Breast epithelium (tissue), 4 donors: ENCODE results near the gene HGF. TPM values are rescaled to one million over a fixed set of nuclear protein-coding genes. Genes with fewer than 3 reads are reported as not detected.
"Not testable (repeated sequence)": the region's sequence is repeated elsewhere in the genome, so short reads cannot be mapped to it uniquely, and the experiment has no call there.

Experiments
- DNase-seq, 2 donors: peaks; one replicate each; pipeline ENCODE4 v3.0.0-alpha.2; 2019; ENCODE audit warnings: low spot score in 2 of 2
- H3K27ac ChIP-seq, 2 donors: fragments of 200-600 bp; sonication (generic) in 1 of 2; one replicate each; pipeline ENCODE4 v1.5.1; 2016 to 2019; ENCODE audit warnings: mild to moderate bottlenecking in 1 of 2
- H3K27me3 ChIP-seq, 2 donors: fragments of 200-600 bp; sonication (generic) in 1 of 2; one replicate each; pipeline versions ENCODE4 v1.5.1 to v1.6.0; 2017 to 2019; ENCODE audit warnings: control low read depth in 1 of 2, mild to moderate bottlenecking in 1 of 2
- H3K36me3 ChIP-seq: fragments of 200-600 bp; one replicate; pipeline ENCODE4 v1.5.1; 2019
- H3K4me1 ChIP-seq, 2 donors: fragments of 200-600 bp; sonication (generic); one replicate each; pipeline ENCODE4 v1.5.1; 2016 to 2019; ENCODE audit warnings: control low read depth in 1 of 2
- H3K4me3 ChIP-seq, 3 donors: fragments of 200-600 bp; sonication (generic); 1 replicate in 2 of 3; 2 replicates in 1 of 3; pipeline ENCODE4 v1.5.1; 2016 to 2019; ENCODE audit warnings: mild to moderate bottlenecking in 3 of 3, moderate library complexity in 2 of 3
- H3K9me3 ChIP-seq, 2 donors: fragments of 200-600 bp; sonication (generic) in 1 of 2; one replicate each; pipeline ENCODE4 v1.5.1; 2016 to 2019; ENCODE audit warnings: control low read depth in 1 of 2
- POLR2A ChIP-seq: fragments of 450-650 bp; IDR thresholded peaks from one replicate; pipeline ENCODE4 v1.6.1; 2016; ENCODE audit warnings: antibody characterized with exemption, mild to moderate bottlenecking, moderate library complexity
- POLR2AphosphoS5 ChIP-seq, 3 donors: sonication (generic); formaldehyde crosslinking; IDR thresholded peaks; one replicate each; pipeline ENCODE4 v1.6.1; 2017; ENCODE audit warnings: antibody characterized with exemption in 3 of 3
- intact Hi-C: fragments of 100-400 bp; cut with DNase I; formaldehyde crosslinking; loops from one replicate; pipeline ENCODE4 v1.15.1; 2023; ENCODE audit warnings: low total_unique reads
- total RNA-seq, 3 donors: library from RNA; depleted of rRNA; stranded (reverse); fragments of >200 nt; gene quantifications; one replicate each; pipeline ENCODE4 v1.1.0, GENCODE V29; 2016
- TF ChIP-seq, protein P1 (sequence below), 3 donors: fragments of 450-650 bp; IDR thresholded peaks; one replicate each; pipeline ENCODE4 v1.5.1; 2016 to 2017; ENCODE audit warnings: antibody characterized with exemption in 3 of 3, mild to moderate bottlenecking in 3 of 3, moderate library complexity in 3 of 3

HGF gene
- total RNA-seq: 10 to 100 TPM in 1 of 3 donors, 1 to 10 TPM in 2; 8.5 to 15.7 (median 8.6) TPM

DNA sequence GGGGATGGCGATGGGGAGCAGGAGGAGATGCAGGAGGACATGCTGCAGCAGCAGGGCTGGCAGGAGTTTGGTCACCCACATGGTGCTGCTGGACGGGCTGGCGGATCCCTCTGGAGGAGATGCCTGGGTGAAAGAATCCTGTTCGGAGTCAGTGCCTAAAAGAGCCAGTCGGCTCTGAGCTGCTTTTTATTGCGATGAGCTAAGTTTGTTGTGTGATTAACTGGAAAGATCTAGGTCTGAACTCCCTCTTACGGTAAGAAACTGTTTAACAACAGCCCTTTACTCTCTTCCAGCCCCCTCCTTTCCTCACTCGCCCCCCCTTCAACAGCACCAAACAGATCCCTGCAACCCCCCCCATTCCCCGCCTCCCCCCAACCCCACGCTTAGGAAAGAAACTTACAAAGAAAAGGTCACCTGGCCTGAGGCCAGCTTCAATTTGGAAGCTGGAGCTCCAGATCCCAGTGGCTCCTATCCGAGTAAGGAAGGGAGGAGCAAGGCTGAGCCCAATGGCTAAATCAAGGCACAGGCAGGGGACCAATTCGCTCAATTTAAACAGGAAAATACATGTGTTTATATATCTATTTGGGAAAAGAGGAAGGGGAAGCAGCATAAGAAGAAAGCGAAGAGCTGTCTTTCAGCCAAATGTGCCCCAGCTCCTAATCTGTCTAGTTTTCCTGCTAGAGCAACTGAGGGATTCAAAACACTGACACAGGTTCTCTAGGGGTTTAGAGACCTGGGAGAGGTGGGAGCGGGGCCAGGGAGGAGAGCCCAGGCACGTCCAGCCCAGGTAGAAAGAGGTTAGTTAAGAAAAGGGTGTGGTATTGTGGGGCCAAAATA is at the start of gene HGF:
TSS of gene HGF (minus strand) at position 157 of the 837 bp plus-strand sequence. CDS start at position 81, 76 bp downstream.
- Histone ChIP-seq H3K9me3 (no peaks in the 10 kb centered on the region), H3K4me3 (peak within 1 kb of the TSS; percentile 35 to 63 (median 47)), H3K27ac (peak within 1 kb of the TSS; percentile 5 to 71), H3K27me3 (no peaks in the 10 kb centered on the region), H3K36me3 (no peaks in the 10 kb centered on the region), H3K4me1 (no peaks in the 10 kb centered on the region)
- DNase-seq: peak; percentile 34 to 52
- intact Hi-C loops: no loop called here
- TF ChIP-seq POLR2A (no peak), POLR2AphosphoS5 (IDR thresholded peaks at IDR 0.05) (no peak)
- TF ChIP-seq, protein P1, sequence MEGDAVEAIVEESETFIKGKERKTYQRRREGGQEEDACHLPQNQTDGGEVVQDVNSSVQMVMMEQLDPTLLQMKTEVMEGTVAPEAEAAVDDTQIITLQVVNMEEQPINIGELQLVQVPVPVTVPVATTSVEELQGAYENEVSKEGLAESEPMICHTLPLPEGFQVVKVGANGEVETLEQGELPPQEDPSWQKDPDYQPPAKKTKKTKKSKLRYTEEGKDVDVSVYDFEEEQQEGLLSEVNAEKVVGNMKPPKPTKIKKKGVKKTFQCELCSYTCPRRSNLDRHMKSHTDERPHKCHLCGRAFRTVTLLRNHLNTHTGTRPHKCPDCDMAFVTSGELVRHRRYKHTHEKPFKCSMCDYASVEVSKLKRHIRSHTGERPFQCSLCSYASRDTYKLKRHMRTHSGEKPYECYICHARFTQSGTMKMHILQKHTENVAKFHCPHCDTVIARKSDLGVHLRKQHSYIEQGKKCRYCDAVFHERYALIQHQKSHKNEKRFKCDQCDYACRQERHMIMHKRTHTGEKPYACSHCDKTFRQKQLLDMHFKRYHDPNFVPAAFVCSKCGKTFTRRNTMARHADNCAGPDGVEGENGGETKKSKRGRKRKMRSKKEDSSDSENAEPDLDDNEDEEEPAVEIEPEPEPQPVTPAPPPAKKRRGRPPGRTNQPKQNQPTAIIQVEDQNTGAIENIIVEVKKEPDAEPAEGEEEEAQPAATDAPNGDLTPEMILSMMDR (IDR thresholded peaks at IDR 0.05): no peak

DNA sequence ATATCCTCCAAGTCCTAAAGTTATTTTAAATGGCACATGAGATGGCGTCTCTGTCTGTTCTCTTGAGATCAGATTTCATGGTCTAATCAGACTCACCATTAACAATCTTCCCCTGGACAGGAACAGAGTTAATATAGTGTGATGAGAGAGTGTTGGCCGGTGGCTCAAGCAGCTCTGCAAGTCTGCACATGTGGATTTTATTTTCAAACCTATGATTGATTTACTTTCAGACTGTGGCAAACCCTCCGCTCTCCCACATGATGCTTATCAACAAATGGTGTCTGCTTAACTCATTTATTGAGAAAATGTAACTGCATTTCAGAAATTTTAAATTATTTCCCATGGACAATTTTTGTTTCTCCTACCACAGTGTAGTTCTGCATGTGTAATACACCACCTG is 46.5 kb upstream of the HGF start:
- DNase-seq: no peak
- intact Hi-C loops: loop anchor here (10.0 kb wide), 1 partner anchor 1588 kb away; no protein-coding TSS in a partner anchor
- H3K4me3 ChIP-seq: no peak overlapping the region
- no peaks in the 10 kb centered on the region for H3K9me3 ChIP-seq
- H3K27ac ChIP-seq: no peak overlapping the region
- no peaks in the 10 kb centered on the region for H3K27me3 ChIP-seq
- no peaks in the 10 kb centered on the region for H3K4me1 ChIP-seq
- TF ChIP-seq, protein P1 (IDR thresholded peaks at IDR 0.05): no peak
- no peak for TF ChIP-seq POLR2A
- no peak for TF ChIP-seq POLR2AphosphoS5 (IDR thresholded peaks at IDR 0.05)
- H3K36me3 ChIP-seq: no peaks in the 10 kb centered on the region

- not testable (repeated sequence) for H3K9me3 ChIP-seq, H3K4me1 ChIP-seq, H3K27me3 ChIP-seq, H3K27ac ChIP-seq, H3K36me3 ChIP-seq, H3K4me3 ChIP-seq, DNase-seq
- intact Hi-C loops: loop anchor here (10.0 kb wide), 1 partner anchor 1592 kb away; no protein-coding TSS in a partner anchor
Observed at GRCh38 chr7:81812866-81813476, 43.1 kb upstream of the HGF start.

DNA sequence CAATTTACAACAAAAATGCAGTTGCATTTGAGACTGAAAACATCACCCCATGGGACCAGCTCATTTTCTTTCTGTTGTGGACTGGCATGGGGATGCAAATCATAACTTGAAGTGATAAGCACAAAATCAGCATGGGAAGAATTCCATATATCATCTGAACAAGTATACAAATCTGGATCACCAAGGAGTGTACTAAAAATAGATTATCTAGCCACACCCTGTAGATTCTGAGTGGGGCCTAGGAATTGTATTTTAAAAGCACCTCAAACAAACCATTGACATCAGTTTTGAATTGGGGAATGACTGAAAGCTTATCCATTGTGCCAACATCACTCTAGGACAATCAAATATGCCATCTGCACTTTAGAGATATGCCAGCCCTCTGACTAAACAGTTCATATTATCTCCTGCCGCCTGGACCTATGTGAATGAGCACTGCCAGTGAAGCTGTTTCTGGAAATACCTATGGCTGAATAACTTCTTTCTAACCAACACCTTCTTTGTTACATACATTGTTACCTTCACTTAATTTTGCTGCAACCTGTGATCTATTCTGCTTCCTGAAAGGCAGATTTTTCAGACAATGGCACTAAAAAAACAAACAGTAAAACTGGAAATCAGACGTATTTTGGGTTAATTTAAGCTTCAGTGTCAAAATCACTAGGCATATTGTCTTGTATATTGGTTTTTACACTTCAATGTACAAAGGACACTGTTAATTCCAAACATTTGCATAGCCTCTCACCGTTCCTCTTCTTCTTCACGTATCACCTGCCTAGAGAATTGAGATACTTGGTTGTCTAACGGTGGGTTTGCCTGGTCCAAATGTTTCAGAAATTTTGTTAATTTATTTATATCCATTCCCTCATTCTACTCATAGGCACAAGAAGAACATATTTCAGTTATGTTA is 42.4 kb upstream of the HGF start:
- Histone ChIP-seq H3K27ac (no peak overlapping the region), H3K27me3 (no peaks in the 10 kb centered on the region), H3K36me3 (no peaks in the 10 kb centered on the region), H3K4me1 (no peaks in the 10 kb centered on the region), H3K4me3 (no peak overlapping the region), H3K9me3 (no peaks in the 10 kb centered on the region)
- DNase-seq: no peak
- intact Hi-C loops: loop anchor here (10.0 kb wide), 1 partner anchor 1593 kb away; no protein-coding TSS in a partner anchor
- TF ChIP-seq POLR2A (no peak), POLR2AphosphoS5 (IDR thresholded peaks at IDR 0.05) (no peak)
- TF ChIP-seq, protein P1 (IDR thresholded peaks at IDR 0.05): no peak

- H3K27me3 ChIP-seq: no peaks in the 10 kb centered on the region
- H3K4me1 ChIP-seq: no peaks in the 10 kb centered on the region
- intact Hi-C loops: loop anchor here (10.0 kb wide), 1 partner anchor 1594 kb away; no protein-coding TSS in a partner anchor
- H3K27ac ChIP-seq: no peak overlapping the region
- DNase-seq: no peak
- TF ChIP-seq POLR2A (no peak), POLR2AphosphoS5 (IDR thresholded peaks at IDR 0.05) (no peak)
- TF ChIP-seq, protein P1 (IDR thresholded peaks at IDR 0.05): no peak
- no peaks in the 10 kb centered on the region for H3K9me3 ChIP-seq
- no peak overlapping the region for H3K4me3 ChIP-seq
- no peaks in the 10 kb centered on the region for H3K36me3 ChIP-seq
Observed at GRCh38 chr7:81810476-81811155, 40.8 kb upstream of the HGF start.

DNA sequence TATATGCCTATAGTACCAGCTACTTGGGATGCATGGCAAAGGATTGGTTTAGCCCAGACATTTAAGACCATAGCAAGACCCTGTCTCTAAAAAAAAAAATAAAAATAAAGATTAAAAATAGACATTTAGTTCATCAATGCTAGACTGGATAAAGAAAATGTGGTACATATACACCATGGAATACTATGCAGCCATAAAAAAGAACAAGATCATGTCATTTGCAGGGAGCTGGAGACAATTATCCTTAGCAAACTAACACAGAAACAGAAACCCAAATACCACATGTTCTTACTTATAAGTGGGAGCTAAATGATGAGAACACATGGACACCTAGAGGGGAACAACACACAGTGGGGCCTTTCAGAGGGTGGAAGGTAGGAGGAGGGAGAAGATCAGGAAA is 38.5 kb upstream of the HGF start:
- H3K9me3 ChIP-seq, DNase-seq, H3K4me3 ChIP-seq, H3K4me1 ChIP-seq, H3K27ac ChIP-seq, H3K36me3 ChIP-seq, H3K27me3 ChIP-seq, intact Hi-C loops: not testable (repeated sequence)
